IMR-90 (cell line): ENCODE results near the gene ASH1L.

Experiments
- CEBPB ChIP-seq: IDR thresholded peaks from 2 replicates; pipeline ENCODE4 v1.6.1; 2012; ENCODE audit warnings: low read depth, low read length, improper control_type of control experiment
- POLR2A ChIP-seq: IDR thresholded peaks from 2 replicates; pipeline ENCODE4 v1.6.1; 2012; ENCODE audit warnings: mild to moderate bottlenecking, low read depth, low read length
- RAD21 ChIP-seq: IDR thresholded peaks from 2 replicates; pipeline ENCODE4 v1.6.1; 2012; ENCODE audit warnings: low read length, improper control_type of control experiment
- RCOR1 ChIP-seq: IDR thresholded peaks from 2 replicates; pipeline ENCODE4 v1.6.1; 2012; ENCODE audit warnings: mild to moderate bottlenecking, low read length, improper control_type of control experiment; ENCODE audit not compliant: insufficient replicate concordance
- RFX5 ChIP-seq: IDR thresholded peaks from 2 replicates; pipeline ENCODE4 v1.8.0; 2012; ENCODE audit warnings: low read depth, mild to moderate bottlenecking, low read length, moderate library complexity
- TF ChIP-seq, protein P1 (sequence below): conservative IDR thresholded peaks from 2 replicates; pipeline ENCODE4 v1.5.1; 2012; ENCODE audit warnings: mild to moderate bottlenecking, low read depth, low read length, improper control_type of control experiment
- TF ChIP-seq, protein P2 (sequence below): fragments of 150-350 bp; IDR thresholded peaks from 2 replicates; pipeline ENCODE4 v1.6.1; 2017; ENCODE audit warnings: mild to moderate bottlenecking, antibody characterized with exemption, low read length, low read depth

DNA sequence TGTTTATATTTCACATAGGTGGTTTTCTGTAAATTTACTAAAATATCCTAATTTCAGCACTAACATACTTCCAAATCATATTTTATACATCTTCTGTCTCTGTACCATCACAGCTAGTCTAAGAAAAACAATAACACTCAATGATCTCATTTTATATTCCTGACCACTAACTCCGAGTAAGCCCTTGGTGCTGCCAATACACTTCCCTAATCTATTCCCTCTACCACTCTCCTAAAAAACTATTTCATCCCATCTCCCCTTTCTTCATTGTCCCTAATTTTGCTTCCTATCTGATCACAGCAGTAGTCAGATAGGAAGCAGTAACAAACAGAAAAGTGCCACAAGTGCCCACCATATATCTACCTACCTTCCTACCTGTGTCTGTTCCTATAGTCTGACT lies 36.2 kb downstream of the ASH1L start:
- TF ChIP-seq, protein P1, sequence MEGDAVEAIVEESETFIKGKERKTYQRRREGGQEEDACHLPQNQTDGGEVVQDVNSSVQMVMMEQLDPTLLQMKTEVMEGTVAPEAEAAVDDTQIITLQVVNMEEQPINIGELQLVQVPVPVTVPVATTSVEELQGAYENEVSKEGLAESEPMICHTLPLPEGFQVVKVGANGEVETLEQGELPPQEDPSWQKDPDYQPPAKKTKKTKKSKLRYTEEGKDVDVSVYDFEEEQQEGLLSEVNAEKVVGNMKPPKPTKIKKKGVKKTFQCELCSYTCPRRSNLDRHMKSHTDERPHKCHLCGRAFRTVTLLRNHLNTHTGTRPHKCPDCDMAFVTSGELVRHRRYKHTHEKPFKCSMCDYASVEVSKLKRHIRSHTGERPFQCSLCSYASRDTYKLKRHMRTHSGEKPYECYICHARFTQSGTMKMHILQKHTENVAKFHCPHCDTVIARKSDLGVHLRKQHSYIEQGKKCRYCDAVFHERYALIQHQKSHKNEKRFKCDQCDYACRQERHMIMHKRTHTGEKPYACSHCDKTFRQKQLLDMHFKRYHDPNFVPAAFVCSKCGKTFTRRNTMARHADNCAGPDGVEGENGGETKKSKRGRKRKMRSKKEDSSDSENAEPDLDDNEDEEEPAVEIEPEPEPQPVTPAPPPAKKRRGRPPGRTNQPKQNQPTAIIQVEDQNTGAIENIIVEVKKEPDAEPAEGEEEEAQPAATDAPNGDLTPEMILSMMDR: no peak
- TF ChIP-seq RFX5: no peak
- TF ChIP-seq RAD21: no peak
- no peak for TF ChIP-seq RCOR1
- TF ChIP-seq, protein P2, sequence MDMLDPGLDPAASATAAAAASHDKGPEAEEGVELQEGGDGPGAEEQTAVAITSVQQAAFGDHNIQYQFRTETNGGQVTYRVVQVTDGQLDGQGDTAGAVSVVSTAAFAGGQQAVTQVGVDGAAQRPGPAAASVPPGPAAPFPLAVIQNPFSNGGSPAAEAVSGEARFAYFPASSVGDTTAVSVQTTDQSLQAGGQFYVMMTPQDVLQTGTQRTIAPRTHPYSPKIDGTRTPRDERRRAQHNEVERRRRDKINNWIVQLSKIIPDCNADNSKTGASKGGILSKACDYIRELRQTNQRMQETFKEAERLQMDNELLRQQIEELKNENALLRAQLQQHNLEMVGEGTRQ: no peak
- no peak for TF ChIP-seq POLR2A
- no peak for TF ChIP-seq CEBPB
